C1 segment of cervical spinal cord (tissue), 14 donors: ENCODE results near the gene TRAPPC13.
"Not testable (repeated sequence)": the region's sequence is repeated elsewhere in the genome, so short reads cannot be mapped to it uniquely, and the experiment has no call there.

Source experiments
- DNase-seq, 14 donors: peaks; one replicate each; lab custom pipeline; 2025; lab: John Stamatoyannopoulos, UW

Gene TRAPPC13

GRCh38 chr5:65624571-65625555, at the start of gene TRAPPC13, which contains the start of gene SHLD3:
TRAPPC13 (plus strand) TSS chr5:65625027; CDS start chr5:65625061, 34 bp downstream.
SHLD3 (plus strand) TSS chr5:65625027; CDS start chr5:65629588, 4,561 bp downstream.
- peak; percentile 35 to 96 (median 84) for DNase-seq

- DNase-seq, result no peak
Measured at GRCh38 chr5:65577141-65577540, 47.7 kb upstream of the TRAPPC13 start.

- no peak for DNase-seq
Measured at GRCh38 chr5:65588694-65589093, 36.1 kb upstream of the TRAPPC13 start.

- not testable (repeated sequence) for DNase-seq
Measured at GRCh38 chr5:65601761-65602160, 23.1 kb upstream of the TRAPPC13 start.

- DNase-seq, result no peak
Measured at GRCh38 chr5:65611524-65611923, 13.3 kb upstream of the TRAPPC13 start.

- DNase-seq, result no peak
Measured at GRCh38 chr5:65612298-65612907, 12.4 kb upstream of the TRAPPC13 start.

- no peak for DNase-seq
Measured at GRCh38 chr5:65620021-65620420, 4.8 kb upstream of the TRAPPC13 start.

GRCh38 chr5:65621961-65622360, 2.9 kb upstream of the TRAPPC13 start:
- DNase-seq, result not testable (repeated sequence)

- DNase-seq, result no peak
Measured at GRCh38 chr5:65623482-65623881, 1.3 kb upstream of the TRAPPC13 start.

GRCh38 chr5:65624025-65624570, 729 bp upstream of the TRAPPC13 start, which contains the start of gene TRIM23:
TRIM23 (minus strand) TSS chr5:65624333; CDS start chr5:65624274, 59 bp downstream.
- DNase-seq, result peak; percentile 74 to 96 (median 91)

- no peak for DNase-seq
Measured at GRCh38 chr5:65625743-65626142, 916 bp downstream of the TRAPPC13 start.

- no peak for DNase-seq
Measured at GRCh38 chr5:65630981-65631380, 6.2 kb downstream of the TRAPPC13 start.

- no peak for DNase-seq
Measured at GRCh38 chr5:65640240-65640639, 15.4 kb downstream of the TRAPPC13 start.

- DNase-seq, result no peak
Measured at GRCh38 chr5:65646938-65647337, 22.1 kb downstream of the TRAPPC13 start.

- DNase-seq, result no peak
Measured at GRCh38 chr5:65647941-65648340, 23.1 kb downstream of the TRAPPC13 start.

- no peak for DNase-seq
Measured at GRCh38 chr5:65651144-65651543, 26.3 kb downstream of the TRAPPC13 start.

- DNase-seq, result no peak
Measured at GRCh38 chr5:65654713-65655112, 29.9 kb downstream of the TRAPPC13 start.

- DNase-seq, result no peak
Measured at GRCh38 chr5:65663804-65664521, 39.1 kb downstream of the TRAPPC13 start.

GRCh38 chr5:65668696-65669095, 43.9 kb downstream of the TRAPPC13 start:
- DNase-seq, result no peak

- no peak for DNase-seq
Measured at GRCh38 chr5:65672796-65673195, 48.0 kb downstream of the TRAPPC13 start.

GRCh38 chr5:65674749-65675148, 49.9 kb downstream of the TRAPPC13 start:
- DNase-seq, result no peak
